ENCODE data around the gene SPECC1L.

DNA sequence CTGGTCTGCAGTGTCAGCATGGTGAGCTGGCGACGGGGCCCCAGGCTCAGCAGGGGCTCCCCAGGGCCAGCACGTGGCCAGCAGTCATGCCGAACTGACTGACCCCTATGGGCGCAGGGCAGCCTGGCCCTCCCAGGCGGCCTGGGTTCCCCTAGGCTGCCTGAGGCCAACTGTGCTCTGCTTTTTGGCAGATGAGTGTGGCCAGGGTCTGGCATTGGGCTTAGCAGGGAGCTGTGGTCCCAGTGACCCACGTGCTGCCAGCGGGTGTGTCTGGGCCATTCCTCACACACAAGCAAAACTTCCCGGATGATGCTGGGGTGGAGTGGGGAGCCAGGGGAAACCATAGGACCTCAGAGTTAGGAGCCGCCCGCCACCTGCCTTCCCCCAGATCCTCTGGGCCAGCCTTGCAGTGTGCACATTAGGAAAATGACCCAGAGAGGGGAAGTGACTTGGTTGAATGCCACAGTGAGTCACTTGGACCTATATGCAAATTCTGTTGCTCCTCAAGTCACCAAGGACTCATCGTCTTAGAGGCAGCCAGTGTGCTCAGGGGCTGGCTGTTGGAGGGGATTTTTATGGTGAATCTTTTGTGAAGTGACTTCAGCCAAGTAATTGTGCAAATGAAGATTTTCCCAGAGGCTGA is 163.3 kb downstream of the SPECC1L start:
- TF ChIP-seq, protein P1, sequence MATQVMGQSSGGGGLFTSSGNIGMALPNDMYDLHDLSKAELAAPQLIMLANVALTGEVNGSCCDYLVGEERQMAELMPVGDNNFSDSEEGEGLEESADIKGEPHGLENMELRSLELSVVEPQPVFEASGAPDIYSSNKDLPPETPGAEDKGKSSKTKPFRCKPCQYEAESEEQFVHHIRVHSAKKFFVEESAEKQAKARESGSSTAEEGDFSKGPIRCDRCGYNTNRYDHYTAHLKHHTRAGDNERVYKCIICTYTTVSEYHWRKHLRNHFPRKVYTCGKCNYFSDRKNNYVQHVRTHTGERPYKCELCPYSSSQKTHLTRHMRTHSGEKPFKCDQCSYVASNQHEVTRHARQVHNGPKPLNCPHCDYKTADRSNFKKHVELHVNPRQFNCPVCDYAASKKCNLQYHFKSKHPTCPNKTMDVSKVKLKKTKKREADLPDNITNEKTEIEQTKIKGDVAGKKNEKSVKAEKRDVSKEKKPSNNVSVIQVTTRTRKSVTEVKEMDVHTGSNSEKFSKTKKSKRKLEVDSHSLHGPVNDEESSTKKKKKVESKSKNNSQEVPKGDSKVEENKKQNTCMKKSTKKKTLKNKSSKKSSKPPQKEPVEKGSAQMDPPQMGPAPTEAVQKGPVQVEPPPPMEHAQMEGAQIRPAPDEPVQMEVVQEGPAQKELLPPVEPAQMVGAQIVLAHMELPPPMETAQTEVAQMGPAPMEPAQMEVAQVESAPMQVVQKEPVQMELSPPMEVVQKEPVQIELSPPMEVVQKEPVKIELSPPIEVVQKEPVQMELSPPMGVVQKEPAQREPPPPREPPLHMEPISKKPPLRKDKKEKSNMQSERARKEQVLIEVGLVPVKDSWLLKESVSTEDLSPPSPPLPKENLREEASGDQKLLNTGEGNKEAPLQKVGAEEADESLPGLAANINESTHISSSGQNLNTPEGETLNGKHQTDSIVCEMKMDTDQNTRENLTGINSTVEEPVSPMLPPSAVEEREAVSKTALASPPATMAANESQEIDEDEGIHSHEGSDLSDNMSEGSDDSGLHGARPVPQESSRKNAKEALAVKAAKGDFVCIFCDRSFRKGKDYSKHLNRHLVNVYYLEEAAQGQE (IDR thresholded peaks at IDR 0.05; ENCODE audit: insufficient read depth in 1 of 2, low read depth in 2 of 2, low read length in 2 of 2) = no peak
- TF ChIP-seq POLR2AphosphoS5 (IDR thresholded peaks at IDR 0.05; ENCODE audit: low read depth, low read length) (no peak), TAF1 (IDR thresholded peaks at IDR 0.05; ENCODE audit: borderline replicate concordance, insufficient read depth, low read length) (no peak)
